ENCODE results near the gene HSPA5.

The HSPA5 gene

DNA sequence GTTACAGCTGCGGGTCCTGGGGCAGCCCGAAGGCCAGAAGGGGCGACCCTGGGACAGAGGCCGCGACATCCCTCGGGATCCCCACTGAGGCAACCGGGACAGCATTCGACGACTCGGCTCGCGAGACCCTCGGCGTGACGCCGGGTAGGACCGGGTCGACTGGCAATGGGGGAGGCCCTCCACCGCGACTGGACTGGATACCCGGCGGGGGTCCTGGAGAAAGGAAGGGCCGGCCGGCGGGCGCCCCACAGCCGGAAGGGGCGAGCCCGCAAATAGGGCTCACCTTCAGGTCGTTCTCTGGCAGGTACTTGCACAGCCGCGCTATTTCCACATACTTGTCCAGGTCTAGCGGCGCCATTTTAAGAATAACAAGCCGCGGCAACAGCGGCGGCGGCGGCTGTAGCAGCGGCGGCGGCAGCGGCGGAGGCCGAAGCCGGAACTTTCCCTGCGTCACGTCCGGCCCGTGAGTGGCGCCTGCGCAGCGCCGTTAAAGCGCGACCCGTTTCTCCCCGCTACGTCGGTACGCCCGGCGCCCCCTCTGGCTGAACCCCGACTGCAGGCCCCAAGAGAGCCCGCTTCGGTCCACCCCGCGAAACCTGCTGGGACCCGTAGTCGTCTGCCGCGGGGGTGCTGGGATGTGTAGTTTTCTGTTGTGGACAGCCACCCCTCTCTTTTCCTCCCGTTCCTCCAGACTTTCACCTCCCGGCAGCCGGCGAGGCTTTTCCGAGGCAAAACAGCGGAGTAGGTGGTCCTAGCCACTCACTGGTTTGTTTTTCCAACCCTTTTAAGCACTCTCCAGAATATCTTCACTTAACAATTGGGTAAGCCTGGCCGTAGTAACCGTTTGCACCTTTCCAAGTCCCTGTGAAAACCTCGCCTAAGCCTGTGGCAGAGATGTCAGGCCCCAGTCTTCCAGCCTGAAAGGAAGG is 51.5 kb downstream of the HSPA5 start, which contains the start of gene PPP6C (continued):
- TF ChIP-seq ZNF19 (tag by site-specific recombination; IDR thresholded peaks at IDR 0.05; ENCODE audit: low read depth) (no peak), ZBTB10 (tag by site-specific recombination; IDR thresholded peaks at IDR 0.05) (peak; percentile 96)

DNA sequence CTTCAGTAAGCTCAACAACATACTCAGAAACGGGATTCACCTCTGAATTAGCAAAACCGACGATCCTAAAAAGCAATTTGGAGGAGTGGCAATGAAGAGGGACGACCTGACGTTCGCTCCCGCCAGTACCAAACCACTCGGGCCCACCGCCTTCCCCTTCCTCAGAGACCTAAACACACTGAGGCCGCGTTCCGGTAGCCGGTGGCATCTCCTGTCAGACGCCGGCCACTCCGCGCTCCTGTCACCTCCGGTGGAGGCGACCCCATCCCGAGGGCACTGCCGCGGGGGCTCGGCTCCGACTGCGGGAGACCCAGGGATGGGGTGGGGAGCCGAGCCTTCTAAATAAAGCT is 52.2 kb downstream of the HSPA5 start:
- POLR2A ChIA-PET: interaction anchor here (0.5 to 1.6 kb wide), 2 partner anchors 46 to 52 kb away, joined by 3 to 5 read pairs; partner anchors contain the start of gene HSPA5
- Histone ChIP-seq H3K4me1 (ENCODE audit: control insufficient read depth, insufficient read depth, low read length) (no peaks in the 10 kb centered on the region; the same call in 1 of the 2 replicates), H3K27ac (ENCODE audit: extremely low read depth, low read depth, low read length) (peak overlapping the region; percentile 70), H3K9me3 (ENCODE audit: control insufficient read depth, insufficient read depth, low read depth, low read length) (no peaks in the 10 kb centered on the region), H3K4me3 (ENCODE audit: low read depth, low read length) (peak overlapping the region; percentile 98), H3K36me3 (ENCODE audit: control insufficient read depth in 2 of 2, insufficient read depth in 1 of 2, low read length in 2 of 2) (peaks cover 0 to 2% of the 10 kb centered on the region in 2 experiments; a peak in 2 of 3 replicates)
- CTCF ChIA-PET: interaction anchor here (0.6 kb wide), 1 partner anchor 9 kb away, joined by 3 read pairs; no protein-coding TSS in a partner anchor
- TF ChIP-seq KLF1 (tag by site-specific recombination; IDR thresholded peaks at IDR 0.05) (no peak), MYNN (tag by site-specific recombination; IDR thresholded peaks at IDR 0.05; ENCODE audit: borderline replicate concordance) (no peak), ZNF785 (tag by site-specific recombination; IDR thresholded peaks at IDR 0.05) (no peak), PATZ1 (tag by site-specific recombination; IDR thresholded peaks at IDR 0.05) (no peak), EGR2 (tag by site-specific recombination; IDR thresholded peaks at IDR 0.05; ENCODE audit: low read depth) (no peak), ZNF366 (tag by site-specific recombination; conservative IDR thresholded peaks at IDR 0.05) (no peak), ZSCAN30 (tag by site-specific recombination; IDR thresholded peaks at IDR 0.05) (no peak), ZNF350 (tag by site-specific recombination; IDR thresholded peaks at IDR 0.05) (no peak), ZBTB10 (tag by site-specific recombination; IDR thresholded peaks at IDR 0.05) (no peak), ZNF248 (tag by site-specific recombination; IDR thresholded peaks at IDR 0.05) (no peak), ZNF169 (tag by site-specific recombination; IDR thresholded peaks at IDR 0.05) (no peak), ZNF768 (tag by site-specific recombination; IDR thresholded peaks at IDR 0.05) (no peak), ZNF157 (tag by site-specific recombination; IDR thresholded peaks at IDR 0.05) (no peak), ZBTB21 (tag by site-specific recombination; IDR thresholded peaks at IDR 0.05) (no peak), ZBTB1 (tag by site-specific recombination; IDR thresholded peaks at IDR 0.05) (no peak)

Data from HEK293 (cell line).